NOMO-1 (cell line): Measurements from ENCODE around the gene PHB1.
"Not testable (repeated sequence)": the region's sequence is repeated elsewhere in the genome, so short reads cannot be mapped to it uniquely, and the experiment has no call there.

ENCODE experiments used
- DNase-seq, 2 experiments: peaks; one replicate each; lab custom pipeline; 2025; ENCODE audit not compliant: unreplicated experiment in 2 of 2; lab: John Stamatoyannopoulos, UW

PHB1 gene

GRCh38 chr17:49381793-49382192 lies 32.9 kb downstream of the PHB1 start:
- no peak for DNase-seq

- DNase-seq: no peak
Observed at GRCh38 chr17:49381033-49381432, 33.6 kb downstream of the PHB1 start.

GRCh38 chr17:49379926-49380325 lies 34.8 kb downstream of the PHB1 start:
- no peak for DNase-seq

- no peak for DNase-seq
Observed at GRCh38 chr17:49378311-49378710, 36.4 kb downstream of the PHB1 start.

- no peak for DNase-seq
Observed at GRCh38 chr17:49375544-49375943, 39.1 kb downstream of the PHB1 start.

GRCh38 chr17:49373115-49373514 lies 41.6 kb downstream of the PHB1 start:
- no peak for DNase-seq

- no peak for DNase-seq
Observed at GRCh38 chr17:49372425-49372824, 42.3 kb downstream of the PHB1 start.

GRCh38 chr17:49370971-49371834 lies 43.5 kb downstream of the PHB1 start:
- no peak for DNase-seq

GRCh38 chr17:49369760-49370159 lies 44.9 kb downstream of the PHB1 start:
- DNase-seq: no peak

- no peak for DNase-seq
Observed at GRCh38 chr17:49369089-49369488, 45.6 kb downstream of the PHB1 start.

- DNase-seq: no peak
Observed at GRCh38 chr17:49365667-49366066, 49.0 kb downstream of the PHB1 start.

- DNase-seq: not testable (repeated sequence)
Observed at GRCh38 chr17:49365126-49365525, 49.6 kb downstream of the PHB1 start.

GRCh38 chr17:49364119-49364518 lies 50.6 kb downstream of the PHB1 start:
- DNase-seq: no peak

- DNase-seq: no peak
Observed at GRCh38 chr17:49363251-49363650, 51.4 kb downstream of the PHB1 start.

GRCh38 chr17:49362723-49363117 lies 52.0 kb downstream of the PHB1 start:
- DNase-seq: no peak

GRCh38 chr17:49361902-49362722 lies 52.6 kb downstream of the PHB1 start, which contains the start of gene ZNF652:
Gene ZNF652, minus strand, starts transcription at chr17:49362250. Its CDS starts 44,525 bp downstream, at chr17:49317725.
- DNase-seq: peak; percentile 77 to 91

- peak; percentile 26 to 48 for DNase-seq
Observed at GRCh38 chr17:49361129-49361901, 53.4 kb downstream of the PHB1 start.

GRCh38 chr17:49360796-49361128 lies 53.9 kb downstream of the PHB1 start:
- DNase-seq: peak; percentile 37 to 50

- no peak for DNase-seq
Observed at GRCh38 chr17:49359990-49360795, 54.5 kb downstream of the PHB1 start.

GRCh38 chr17:49358641-49359247 lies 55.9 kb downstream of the PHB1 start:
- no peak for DNase-seq
